Transverse colon (tissue), 4 donors: Measurements from ENCODE around the gene COL24A1. TPM values are rescaled to one million over a fixed set of nuclear protein-coding genes. Genes with fewer than 3 reads are reported as not detected.

Experiments
- DNase-seq: peaks from one replicate; pipeline ENCODE4 v3.0.0-alpha.2; 2019
- H3K27ac ChIP-seq, 4 donors: fragments of 200-600 bp; sonication (generic); 2 replicates each; pipeline ENCODE4 v1.5.1; 2016 to 2018; ENCODE audit warnings: inconsistent platforms in 4 of 4
- H3K27me3 ChIP-seq: fragments of 200-600 bp; sonication (generic); 2 replicates; pipeline ENCODE4 v1.5.1; 2017; ENCODE audit warnings: inconsistent platforms
- H3K36me3 ChIP-seq, 4 donors: fragments of 200-600 bp; sonication (generic); 2 replicates each; pipeline ENCODE4 v1.5.1; 2017 to 2019; ENCODE audit warnings: inconsistent platforms in 4 of 4
- H3K4me1 ChIP-seq, 4 donors: fragments of 200-600 bp; sonication (generic); 2 replicates each; pipeline ENCODE4 v1.5.1; 2017 to 2020; ENCODE audit warnings: inconsistent platforms in 4 of 4
- H3K4me3 ChIP-seq, 4 donors: fragments of 200-600 bp; sonication (generic); 1 replicate in 1 of 4; 2 replicates in 3 of 4; pipeline versions ENCODE4 v1.5.1 to v1.6.1; 2017 to 2019; ENCODE audit warnings: inconsistent platforms in 4 of 4
- H3K9me3 ChIP-seq, 2 donors: fragments of 200-600 bp; sonication (generic); 2 replicates each; pipeline ENCODE4 v1.5.1; 2017 to 2019; ENCODE audit warnings: inconsistent platforms in 2 of 2
- EP300 ChIP-seq: sonication (generic); formaldehyde crosslinking; IDR thresholded peaks from one replicate; pipeline ENCODE4 v1.6.1; 2017; ENCODE audit warnings: antibody characterized with exemption, low read depth
- POLR2A ChIP-seq: fragments of 450-650 bp; IDR thresholded peaks from one replicate; pipeline ENCODE4 v1.6.1; 2016; ENCODE audit warnings: antibody characterized with exemption, mild to moderate bottlenecking, moderate library complexity
- POLR2AphosphoS5 ChIP-seq, 3 donors: sonication (generic); formaldehyde crosslinking; IDR thresholded peaks; one replicate each; pipeline ENCODE4 v1.6.1; 2016; ENCODE audit warnings: antibody characterized with exemption in 3 of 3
- whole genome bisulfite sequencing, 2 donors: methylation state at CpG; one replicate each; pipeline ENCODE4 v1.1.5; 2018; ENCODE audit warnings: low coverage in 1 of 2; 5-methylcytosine and 5-hydroxymethylcytosine counted together
- in situ Hi-C, 4 donors: fragments of 200-750 bp; cut with MboI; loops; one replicate each; pipeline versions ENCODE4 v1.15.0 to v1.15.1; 2017; ENCODE audit warnings: low sequenced_read_pairs in 3 of 4, low pct_ligation_motif_present in 1 of 4, low pct_unique_long_range_greater_than_20kb in 1 of 4
- intact Hi-C: fragments of 100-400 bp; cut with DNase I; formaldehyde crosslinking; loops from one replicate; pipeline ENCODE4 v1.15.1; 2023; ENCODE audit warnings: low total_unique reads
- small RNA-seq, 4 donors: library from RNA; depleted of rRNA; stranded (forward); fragments of <200 nt; gene quantifications; one replicate each; pipeline ENCODE3, GENCODE V24; 2016
- total RNA-seq, 4 donors: library from RNA; depleted of rRNA; stranded (reverse); fragments of >200 nt; gene quantifications; one replicate each; pipeline ENCODE4 v1.1.0, GENCODE V29; 2016
- TF ChIP-seq, protein P1 (sequence below), 5 experiments: fragments of 200-600 bp in 3 of 5; fragments of 450-650 bp in 2 of 5; sonication (generic) in 3 of 5; IDR thresholded peaks; 1 replicate in 2 of 5; 2 replicates in 3 of 5; pipeline ENCODE4 v1.5.1; 2016 to 2017; ENCODE audit warnings: antibody characterized with exemption in 5 of 5, inconsistent platforms in 3 of 5, mild to moderate bottlenecking in 2 of 5, moderate library complexity in 1 of 5

The COL24A1 gene
- total RNA-seq, 4 donors from 2014 or later: 0.68 to 1.2 (median 0.93) TPM

DNA sequence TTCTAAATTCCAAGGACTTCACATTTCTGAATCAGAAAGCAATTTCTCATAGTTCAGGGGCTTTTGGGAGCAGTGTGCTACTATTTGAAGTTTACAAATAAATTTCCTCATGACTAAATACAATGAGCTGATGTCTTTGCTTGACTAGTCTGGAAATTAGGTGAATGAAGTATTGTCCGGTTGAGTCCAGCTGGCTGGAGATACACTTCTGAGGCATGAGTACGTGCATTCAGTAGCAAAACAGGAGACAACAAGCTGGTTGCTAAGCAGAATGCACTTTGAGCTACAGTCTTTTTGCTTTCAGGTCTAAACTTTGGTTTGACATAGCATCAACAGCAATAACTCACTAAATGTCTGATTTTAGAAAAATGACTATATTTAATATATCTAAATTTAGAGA lies 475.5 kb downstream of the COL24A1 start:
- TF ChIP-seq, protein P1, sequence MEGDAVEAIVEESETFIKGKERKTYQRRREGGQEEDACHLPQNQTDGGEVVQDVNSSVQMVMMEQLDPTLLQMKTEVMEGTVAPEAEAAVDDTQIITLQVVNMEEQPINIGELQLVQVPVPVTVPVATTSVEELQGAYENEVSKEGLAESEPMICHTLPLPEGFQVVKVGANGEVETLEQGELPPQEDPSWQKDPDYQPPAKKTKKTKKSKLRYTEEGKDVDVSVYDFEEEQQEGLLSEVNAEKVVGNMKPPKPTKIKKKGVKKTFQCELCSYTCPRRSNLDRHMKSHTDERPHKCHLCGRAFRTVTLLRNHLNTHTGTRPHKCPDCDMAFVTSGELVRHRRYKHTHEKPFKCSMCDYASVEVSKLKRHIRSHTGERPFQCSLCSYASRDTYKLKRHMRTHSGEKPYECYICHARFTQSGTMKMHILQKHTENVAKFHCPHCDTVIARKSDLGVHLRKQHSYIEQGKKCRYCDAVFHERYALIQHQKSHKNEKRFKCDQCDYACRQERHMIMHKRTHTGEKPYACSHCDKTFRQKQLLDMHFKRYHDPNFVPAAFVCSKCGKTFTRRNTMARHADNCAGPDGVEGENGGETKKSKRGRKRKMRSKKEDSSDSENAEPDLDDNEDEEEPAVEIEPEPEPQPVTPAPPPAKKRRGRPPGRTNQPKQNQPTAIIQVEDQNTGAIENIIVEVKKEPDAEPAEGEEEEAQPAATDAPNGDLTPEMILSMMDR (IDR thresholded peaks at IDR 0.05): no peak
- no peak for TF ChIP-seq POLR2AphosphoS5 (IDR thresholded peaks at IDR 0.05)
- no peak for TF ChIP-seq POLR2A
- no peak for TF ChIP-seq EP300
- DNase-seq: no peak
- no peak overlapping the region for H3K4me3 ChIP-seq
- H3K27ac ChIP-seq: no peak overlapping the region
- no peaks in the 10 kb centered on the region for H3K4me1 ChIP-seq
- H3K27me3 ChIP-seq: no peaks in the 10 kb centered on the region
- H3K9me3 ChIP-seq: no peaks in the 10 kb centered on the region
- WGBS, 2 donors: 43 to 44% methylated on average over 2 of the region's 2 CpGs
- H3K36me3 ChIP-seq: peaks cover 0 to 12% (median 3%) of the 10 kb centered on the region in 4 donors
- intact Hi-C loops: no loop called here
- in situ Hi-C loops: loop anchor here in 1 of 4 donors (25.0 kb wide), 1 partner anchor 369 kb away; no protein-coding TSS in a partner anchor

Small RNAs within 50 kb of the gene (small RNA-seq; reads per million reads assigned to genes)
- gene RNA5SP51: 0 reads per million in 4 donors

Other genes with a start within 250 kb of the COL24A1 start
- gene ODF2L, start 239.6 kb upstream of the COL24A1 start, total RNA-seq: 10 to 100 TPM; 43.6 to 89.2 (median 55.9) TPM